Dedifferentiated amniotic fluid mesenchymal stem cell (primary cell): Measurements from ENCODE around the gene NEU3.
A peak's percentile ranks its signal among the peaks of the same experiment; 100 is the strongest.
"Not testable (repeated sequence)": the region's sequence is repeated elsewhere in the genome, so short reads cannot be mapped to it uniquely, and the experiment has no call there.

Source experiments
- DNase-seq: peaks from one replicate; pipeline ENCODE4 v3.0.0-alpha.2; 2016; ENCODE audit errors: extremely low spot score

Gene NEU3

GRCh38 chr11:74984730-74985129 lies 4.0 kb upstream of the NEU3 start:
- no peak for DNase-seq

- DNase-seq, result no peak
These were observed 516 bp downstream of the NEU3 start for GRCh38 chr11:74989260-74989638.

GRCh38 chr11:74990150-74990549 lies 1.4 kb downstream of the NEU3 start:
- not testable (repeated sequence) for DNase-seq

- DNase-seq, result no peak
These were observed 2.2 kb downstream of the NEU3 start for GRCh38 chr11:74990941-74991340.

GRCh38 chr11:74992852-74993251 lies 4.1 kb downstream of the NEU3 start:
- no peak for DNase-seq

DNA sequence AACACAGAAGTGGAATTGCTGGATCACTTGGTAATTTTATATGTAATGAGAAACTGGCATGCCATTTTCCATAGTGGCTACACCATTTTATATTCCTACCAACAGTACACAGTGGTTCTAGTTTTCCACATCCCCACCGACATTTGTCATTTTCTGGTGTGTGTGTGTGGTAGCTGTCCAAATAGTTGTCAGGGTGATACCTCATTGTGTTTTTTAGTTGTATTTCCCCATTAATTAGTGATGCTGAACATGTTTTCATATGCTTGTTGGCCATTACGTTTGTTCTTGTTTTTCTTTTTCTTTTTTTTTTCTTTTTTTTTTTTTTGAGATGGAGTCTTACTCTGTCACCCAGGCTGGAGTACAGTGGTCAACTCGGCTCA lies 12.2 kb downstream of the NEU3 start:
- no peak for DNase-seq

- no peak for DNase-seq
These were observed 13.0 kb downstream of the NEU3 start for GRCh38 chr11:75001686-75002085.

GRCh38 chr11:75002516-75002915 lies 13.8 kb downstream of the NEU3 start:
- DNase-seq, result no peak

DNA sequence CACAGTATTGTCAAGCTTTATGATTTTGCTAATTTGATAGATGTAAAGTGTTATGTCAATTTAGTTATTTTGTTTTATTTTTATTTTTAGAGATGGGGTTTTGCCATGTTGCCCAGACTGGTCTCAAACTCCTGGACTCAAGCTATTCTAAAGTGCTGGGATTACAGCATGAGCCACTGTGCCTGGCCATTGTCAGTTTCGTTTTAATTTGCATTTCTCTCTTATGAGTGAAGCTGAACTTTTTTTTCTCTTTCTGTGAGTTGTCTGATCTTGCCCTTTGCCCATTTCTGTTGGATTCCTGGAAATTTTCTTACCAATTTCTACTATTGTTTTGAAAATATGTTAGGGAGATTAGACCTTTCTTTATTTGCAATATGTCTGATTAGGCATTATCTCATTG lies 15.5 kb downstream of the NEU3 start:
- DNase-seq, result no peak

DNA sequence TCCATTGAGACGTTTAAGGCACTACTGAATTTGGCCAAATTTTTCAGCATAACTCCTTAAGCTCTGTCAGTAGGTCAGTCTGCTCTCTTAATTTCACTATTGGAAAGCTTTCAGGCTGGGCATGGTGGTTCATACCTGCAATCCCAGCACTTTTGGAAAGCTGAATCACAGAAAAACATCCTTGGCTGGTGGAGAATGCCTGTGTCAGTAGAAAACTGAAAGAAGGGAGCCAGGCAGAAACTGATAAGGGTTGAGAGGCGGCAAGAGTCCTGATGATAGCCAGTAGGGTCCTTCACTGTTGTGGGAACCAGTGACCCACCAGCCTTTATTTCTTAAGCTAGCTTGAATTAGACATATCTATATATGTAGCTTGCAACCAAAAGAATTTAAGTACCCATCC lies 22.6 kb downstream of the NEU3 start:
- DNase-seq, result no peak

GRCh38 chr11:75011872-75012271 lies 23.1 kb downstream of the NEU3 start:
- DNase-seq, result no peak

- DNase-seq, result no peak
These were observed 24.3 kb downstream of the NEU3 start for GRCh38 chr11:75013051-75013450.

GRCh38 chr11:75014129-75014528 lies 25.4 kb downstream of the NEU3 start:
- no peak for DNase-seq

DNA sequence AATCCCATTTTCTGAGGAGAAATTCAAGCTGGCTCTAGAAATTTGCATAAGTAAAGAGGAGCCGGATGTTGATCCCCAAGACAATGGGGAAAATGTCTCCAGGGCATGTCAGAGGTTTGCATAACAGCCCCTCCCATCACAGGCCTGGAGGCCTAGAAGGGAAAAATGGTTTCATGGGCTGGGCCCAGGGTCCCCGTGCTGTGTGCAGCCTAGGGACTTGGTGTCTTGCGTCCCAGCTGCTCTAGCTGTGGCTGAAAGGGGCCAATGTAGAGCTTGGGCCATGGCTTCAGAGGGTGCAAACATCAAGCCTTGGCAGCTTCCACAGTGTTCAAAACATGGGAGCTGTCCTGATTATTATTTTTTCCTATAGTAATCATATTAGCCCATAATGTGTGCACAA lies 30.5 kb downstream of the NEU3 start:
- not testable (repeated sequence) for DNase-seq

DNA sequence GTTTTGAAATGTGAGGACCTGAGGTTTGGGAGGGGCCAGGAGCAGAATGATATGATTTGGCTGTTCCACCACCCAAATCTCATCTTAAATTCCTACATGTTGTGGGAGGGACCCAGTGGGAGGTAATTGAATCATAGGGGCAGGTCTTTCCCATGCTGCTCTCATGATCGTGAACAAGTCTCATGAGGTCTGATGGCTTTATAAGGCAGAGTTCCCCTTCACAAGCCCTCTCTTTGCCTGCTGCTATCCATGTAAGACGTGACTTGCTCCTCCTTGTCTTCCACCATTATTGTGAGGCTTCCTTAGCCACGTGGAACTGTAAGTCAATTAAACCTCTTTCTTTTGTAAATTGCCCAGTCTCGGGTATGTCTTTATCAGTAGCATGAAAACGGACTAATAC lies 31.6 kb downstream of the NEU3 start:
- DNase-seq, result not testable (repeated sequence)

GRCh38 chr11:75022296-75022695 lies 33.6 kb downstream of the NEU3 start:
- no peak for DNase-seq

- DNase-seq, result peak; percentile 83
These were observed 34.1 kb downstream of the NEU3 start for GRCh38 chr11:75022759-75023396.

DNA sequence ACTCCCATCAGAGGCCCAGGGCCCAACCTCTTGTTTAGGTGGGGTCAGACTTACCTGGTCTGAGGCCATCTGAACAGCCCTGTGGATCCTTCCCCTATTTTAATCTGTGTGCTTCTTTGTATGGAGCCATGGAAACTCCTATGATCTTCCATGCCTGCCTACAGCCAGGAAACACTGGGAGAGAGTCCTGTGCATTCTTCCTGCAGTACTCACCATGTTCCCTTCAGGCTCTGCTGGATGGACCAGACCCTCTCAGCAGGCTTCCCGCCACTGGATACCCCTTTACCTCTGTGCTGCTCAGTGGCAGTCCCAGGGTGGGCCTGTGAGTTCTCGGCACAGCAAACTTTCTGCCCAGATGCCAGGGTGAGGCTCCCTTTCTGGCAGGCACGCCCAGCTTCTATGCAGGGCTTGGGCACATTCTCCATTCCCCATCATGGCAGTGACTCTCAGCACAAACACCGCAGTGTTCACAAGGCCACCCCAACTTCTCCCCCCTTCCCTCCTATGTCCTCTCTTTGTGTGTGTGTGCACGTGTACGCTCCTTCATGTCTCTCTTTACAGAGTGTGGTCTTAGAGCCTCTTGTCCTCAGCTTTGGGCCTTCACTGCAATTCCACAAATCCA lies 34.8 kb downstream of the NEU3 start:
- DNase-seq, result no peak

DNA sequence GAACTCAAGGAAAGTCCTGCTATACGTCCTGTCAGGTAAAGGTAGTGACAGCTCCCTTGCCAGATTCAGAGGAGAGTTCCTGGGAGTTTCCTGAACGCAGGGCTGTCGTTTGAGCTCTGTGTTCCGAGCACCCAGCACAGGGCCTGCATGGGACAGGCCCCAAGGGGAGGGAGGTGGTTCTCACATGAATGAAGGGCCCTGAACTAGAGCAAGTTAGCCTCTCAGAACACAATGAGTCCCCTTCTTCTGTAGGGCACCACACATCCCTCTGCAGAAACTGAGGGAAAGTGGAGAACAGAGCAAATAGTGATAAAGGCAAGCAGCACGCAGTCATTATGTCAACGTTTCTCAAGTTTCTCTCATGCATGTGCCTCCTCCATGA lies 35.3 kb downstream of the NEU3 start:
- DNase-seq, result no peak

DNA sequence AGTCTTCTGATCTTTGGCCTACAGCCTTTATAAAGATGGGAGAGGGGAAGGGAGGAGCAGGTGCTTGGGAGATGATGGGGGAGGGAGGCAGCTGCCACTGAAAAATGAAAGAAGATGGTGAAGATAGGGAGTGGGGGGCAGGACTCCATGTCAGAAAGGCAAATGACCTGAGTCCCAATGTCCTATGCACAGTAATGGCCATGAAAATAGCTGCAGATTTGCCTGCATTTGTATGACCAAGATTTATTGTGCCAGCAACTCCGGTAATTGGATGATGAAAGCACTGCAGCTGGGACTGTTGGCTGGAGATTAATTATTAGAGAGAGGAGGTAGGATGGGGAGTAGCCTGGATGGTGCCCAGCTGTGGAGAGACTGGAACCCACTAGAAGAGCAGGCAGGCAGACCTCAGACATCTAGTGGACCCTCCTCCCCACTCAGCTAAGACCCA lies 36.1 kb downstream of the NEU3 start:
- DNase-seq, result no peak

DNA sequence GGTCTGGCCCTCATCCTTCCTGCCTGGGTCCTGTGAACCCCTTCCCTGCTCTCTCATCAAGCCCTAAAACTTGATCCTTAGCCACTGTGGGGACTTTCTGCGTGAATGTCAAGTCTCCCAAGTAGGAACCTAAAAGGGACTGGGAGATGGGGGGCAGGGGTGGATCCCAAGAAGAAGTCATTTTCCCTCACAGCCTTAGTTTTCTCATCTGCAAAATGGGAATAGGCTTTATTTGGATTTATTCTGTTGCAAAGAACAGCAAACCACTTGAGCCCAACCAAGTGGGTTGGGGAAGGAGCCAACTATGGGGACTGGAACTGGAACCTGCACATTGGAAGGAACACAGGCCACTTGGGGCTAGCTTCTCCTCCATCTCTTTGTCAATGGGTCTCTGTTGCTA lies 36.8 kb downstream of the NEU3 start:
- DNase-seq, result no peak

DNA sequence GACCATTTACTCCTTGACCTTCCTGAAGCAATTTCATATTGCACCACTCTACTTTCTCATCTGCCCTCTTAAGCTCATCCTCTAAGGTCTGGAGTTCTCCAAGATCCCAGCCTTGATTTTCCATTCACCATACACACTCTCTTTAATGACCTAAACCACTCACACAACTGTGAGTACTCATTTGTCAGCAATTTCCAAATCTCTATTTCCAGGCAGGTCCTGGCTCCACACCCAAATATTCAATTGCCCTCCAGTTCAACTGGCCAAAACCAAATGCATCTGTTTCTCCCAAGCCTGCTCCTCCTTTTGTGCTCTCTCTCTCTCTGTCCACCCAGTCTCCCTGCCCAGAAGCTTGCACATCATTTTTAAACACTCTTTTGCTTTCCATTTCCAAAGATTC lies 39.6 kb downstream of the NEU3 start:
- DNase-seq, result no peak

- no peak for DNase-seq
These were observed 40.0 kb downstream of the NEU3 start for GRCh38 chr11:75028724-75029123.
